Measurements from ENCODE around the gene CLC. TPM values are rescaled to one million over a fixed set of nuclear protein-coding genes. Genes with fewer than 3 reads are reported as not detected.

CLC gene
- total RNA-seq, 1 donor from 2014 or later, result not detected

GRCh38 chr19:39735688-39736087 is 2.1 kb downstream of the CLC start:
- no peaks in the 10 kb centered on the region for H4K20me1 ChIP-seq (ENCODE audit: insufficient read depth, low read length)
- H3K4me3 ChIP-seq (ENCODE audit: insufficient read depth, low read depth, low read length), result no peak overlapping the region
- DNase-seq (ENCODE audit: low read depth) (no peak), FAIRE-seq (no peak)
- H3K4me1 ChIP-seq (ENCODE audit: insufficient read depth, low read length), result no peaks in the 10 kb centered on the region
- H3K79me2 ChIP-seq (ENCODE audit: insufficient read depth, low read length), result no peaks in the 10 kb centered on the region
- H3K4me1 Mint-ChIP-seq (ENCODE audit: low read depth, unreplicated experiment), result no peaks in the 10 kb centered on the region
- H3K27me3 Mint-ChIP-seq (ENCODE audit: low read depth, unreplicated experiment), result peaks cover 30% of the 10 kb centered on the region
- H3K9ac ChIP-seq (ENCODE audit: low read length), result no peak overlapping the region
- TF ChIP-seq EZH2 (IDR thresholded peaks at IDR 0.05; ENCODE audit: insufficient read depth, low read length), result no peak
- no peak for TF ChIP-seq CTCF (IDR thresholded peaks at IDR 0.05; ENCODE audit: insufficient read depth, low read depth, low read length)
- H3K9me3 Mint-ChIP-seq (ENCODE audit: unreplicated experiment), result no peaks in the 10 kb centered on the region
- no peak overlapping the region for H2AFZ ChIP-seq (ENCODE audit: low read depth, low read length)
- H3K4me3 Mint-ChIP-seq (ENCODE audit: unreplicated experiment), result no peak overlapping the region
- H3K4me2 ChIP-seq (ENCODE audit: low read length), result no peak overlapping the region
- H3K36me3 ChIP-seq (ENCODE audit: insufficient read depth, low read length), result no peaks in the 10 kb centered on the region
- H3K9me3 ChIP-seq (ENCODE audit: insufficient read depth, low read depth, low read length), result no peaks in the 10 kb centered on the region
- H3K27me3 ChIP-seq (ENCODE audit: insufficient read depth, low read length), result peaks cover 2% of the 10 kb centered on the region
- no peak overlapping the region for H3K27ac ChIP-seq (ENCODE audit: low read depth, low read length)
- no peak overlapping the region for H3K27ac Mint-ChIP-seq (ENCODE audit: unreplicated experiment)
- no peaks in the 10 kb centered on the region for H3K36me3 Mint-ChIP-seq (ENCODE audit: low read depth, unreplicated experiment)

GRCh38 chr19:39733841-39734240 is 4.0 kb downstream of the CLC start:
- H2AFZ ChIP-seq (ENCODE audit: low read depth, low read length), result no peak overlapping the region
- no peak overlapping the region for H3K9ac ChIP-seq (ENCODE audit: low read length)
- no peak overlapping the region for H3K4me2 ChIP-seq (ENCODE audit: low read length)
- no peaks in the 10 kb centered on the region for H3K79me2 ChIP-seq (ENCODE audit: insufficient read depth, low read length)
- peaks cover 1% of the 10 kb centered on the region for H3K36me3 Mint-ChIP-seq (ENCODE audit: low read depth, unreplicated experiment)
- H3K27ac Mint-ChIP-seq (ENCODE audit: unreplicated experiment), result no peak overlapping the region
- no peaks in the 10 kb centered on the region for H3K9me3 Mint-ChIP-seq (ENCODE audit: unreplicated experiment)
- no peaks in the 10 kb centered on the region for H3K9me3 ChIP-seq (ENCODE audit: insufficient read depth, low read depth, low read length)
- no peaks in the 10 kb centered on the region for H3K36me3 ChIP-seq (ENCODE audit: insufficient read depth, low read length)
- no peak overlapping the region for H3K4me3 Mint-ChIP-seq (ENCODE audit: unreplicated experiment)
- no peaks in the 10 kb centered on the region for H4K20me1 ChIP-seq (ENCODE audit: insufficient read depth, low read length)
- TF ChIP-seq CTCF (IDR thresholded peaks at IDR 0.05; ENCODE audit: insufficient read depth, low read depth, low read length), result no peak
- no peak for TF ChIP-seq EZH2 (IDR thresholded peaks at IDR 0.05; ENCODE audit: insufficient read depth, low read length)
- H3K27me3 Mint-ChIP-seq (ENCODE audit: low read depth, unreplicated experiment), result peaks cover 33% of the 10 kb centered on the region
- FAIRE-seq (no peak), DNase-seq (ENCODE audit: low read depth) (no peak)
- no peaks in the 10 kb centered on the region for H3K4me1 ChIP-seq (ENCODE audit: insufficient read depth, low read length)
- H3K27ac ChIP-seq (ENCODE audit: low read depth, low read length), result no peak overlapping the region
- H3K4me1 Mint-ChIP-seq (ENCODE audit: low read depth, unreplicated experiment), result no peaks in the 10 kb centered on the region
- H3K27me3 ChIP-seq (ENCODE audit: insufficient read depth, low read length), result no peaks in the 10 kb centered on the region
- H3K4me3 ChIP-seq (ENCODE audit: insufficient read depth, low read depth, low read length), result no peak overlapping the region

GRCh38 chr19:39731685-39732084 is 6.1 kb downstream of the CLC start:
- Histone ChIP-seq H4K20me1 (ENCODE audit: insufficient read depth, low read length) (no peaks in the 10 kb centered on the region), H2AFZ (ENCODE audit: low read depth, low read length) (no peak overlapping the region), H3K27ac (ENCODE audit: low read depth, low read length) (no peak overlapping the region), H3K9ac (ENCODE audit: low read length) (no peak overlapping the region), H3K4me1 (ENCODE audit: insufficient read depth, low read length) (no peaks in the 10 kb centered on the region), H3K4me3 (ENCODE audit: insufficient read depth, low read depth, low read length) (no peak overlapping the region), H3K36me3 (ENCODE audit: insufficient read depth, low read length) (no peaks in the 10 kb centered on the region), H3K9me3 (ENCODE audit: insufficient read depth, low read depth, low read length) (no peaks in the 10 kb centered on the region), H3K27me3 (ENCODE audit: insufficient read depth, low read length) (no peaks in the 10 kb centered on the region), H3K4me2 (ENCODE audit: low read length) (no peak overlapping the region), H3K79me2 (ENCODE audit: insufficient read depth, low read length) (no peaks in the 10 kb centered on the region)
- no peak for FAIRE-seq
- Mint-ChIP-seq H3K27ac (ENCODE audit: unreplicated experiment) (no peak overlapping the region), H3K36me3 (ENCODE audit: low read depth, unreplicated experiment) (peaks cover 1% of the 10 kb centered on the region), H3K4me3 (ENCODE audit: unreplicated experiment) (no peak overlapping the region), H3K9me3 (ENCODE audit: unreplicated experiment) (no peaks in the 10 kb centered on the region), H3K27me3 (ENCODE audit: low read depth, unreplicated experiment) (peaks cover 35% of the 10 kb centered on the region), H3K4me1 (ENCODE audit: low read depth, unreplicated experiment) (no peaks in the 10 kb centered on the region)
- no peak for DNase-seq (ENCODE audit: low read depth)
- TF ChIP-seq EZH2 (IDR thresholded peaks at IDR 0.05; ENCODE audit: insufficient read depth, low read length) (no peak), CTCF (IDR thresholded peaks at IDR 0.05; ENCODE audit: insufficient read depth, low read depth, low read length) (no peak)

Data from astrocyte (in vitro differentiated cells and primary cell).